Stimulated activated CD8-positive, alpha-beta memory T cell treated with anti-CD3 and anti-CD28 coated beads, Interleukin-12 subunit alpha, Interleukin-12 subunit beta, amount 100 ng/mL, for 1 hour (primary cell): ENCODE measurements around the gene ZSCAN10.

Experiments used
- DNase-seq: peaks from one replicate; pipeline ENCODE4 v3.0.0-alpha.2; 2020; ENCODE audit warnings: low read depth

The ZSCAN10 gene

DNA sequence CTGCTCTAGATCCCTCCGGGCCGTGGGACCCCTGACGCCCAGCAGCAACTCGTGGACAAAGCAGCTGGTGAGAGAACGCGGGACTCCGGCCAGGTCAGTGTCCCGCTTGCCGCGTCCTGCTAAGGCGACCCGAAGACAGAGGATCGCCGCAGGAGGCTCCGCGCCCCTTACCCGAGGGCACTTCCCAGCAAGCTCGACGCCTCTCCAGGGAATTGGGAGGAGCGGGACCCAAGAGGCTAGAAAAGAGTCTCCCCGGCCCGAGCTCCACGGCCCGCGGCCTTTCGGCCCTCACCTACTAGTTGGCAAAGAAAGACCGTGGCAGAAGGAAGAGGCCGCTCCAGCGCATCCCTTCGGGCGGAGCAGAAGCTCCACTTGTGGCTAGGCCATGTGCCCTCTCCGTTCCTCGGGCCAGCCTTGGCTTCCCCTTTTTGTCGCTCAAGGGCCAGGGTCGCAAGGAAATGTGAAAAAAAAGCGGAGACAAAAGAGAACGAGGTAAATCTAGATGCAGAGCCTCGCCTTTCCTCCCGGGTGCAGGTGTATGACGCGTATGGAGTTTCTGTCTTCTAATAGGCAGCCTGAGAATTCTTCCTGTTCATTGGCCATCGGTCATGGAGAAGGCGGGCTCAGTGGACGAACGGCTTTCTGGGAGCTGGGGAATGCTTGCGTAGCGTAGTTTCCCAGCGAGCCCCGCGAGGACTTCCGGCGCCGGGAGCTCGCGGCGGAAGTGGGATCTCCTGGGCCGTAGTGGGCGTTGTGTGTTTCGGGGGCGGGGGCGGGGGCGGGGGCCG lies 35.4 kb upstream of the ZSCAN10 start, which contains the start of gene ZNF213:
TSS of gene ZNF213 (plus strand) at position 692 of the 788 bp plus-strand sequence. CDS start 2,252 bp downstream, outside the sequence.
- DNase-seq, result peak; percentile 88

DNA sequence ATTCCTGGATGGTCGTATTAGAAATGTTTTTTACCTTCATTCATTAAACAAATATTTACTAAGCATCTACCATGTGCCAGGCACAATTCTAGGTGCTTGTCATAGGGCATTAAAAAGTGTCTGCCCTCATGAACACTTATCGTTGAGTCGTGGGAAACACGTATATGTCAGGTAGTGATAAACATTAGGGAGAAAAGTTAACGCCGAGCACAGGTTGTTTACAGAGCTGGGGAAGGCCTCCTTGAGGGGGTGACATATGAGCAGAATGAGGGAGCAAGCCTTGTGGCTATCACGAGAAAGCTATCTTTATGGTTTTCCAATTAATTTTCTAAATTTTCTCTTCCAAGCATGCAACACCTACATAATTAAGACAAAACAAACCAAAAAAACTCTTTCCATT lies 34.8 kb upstream of the ZSCAN10 start:
- no peak for DNase-seq

DNA sequence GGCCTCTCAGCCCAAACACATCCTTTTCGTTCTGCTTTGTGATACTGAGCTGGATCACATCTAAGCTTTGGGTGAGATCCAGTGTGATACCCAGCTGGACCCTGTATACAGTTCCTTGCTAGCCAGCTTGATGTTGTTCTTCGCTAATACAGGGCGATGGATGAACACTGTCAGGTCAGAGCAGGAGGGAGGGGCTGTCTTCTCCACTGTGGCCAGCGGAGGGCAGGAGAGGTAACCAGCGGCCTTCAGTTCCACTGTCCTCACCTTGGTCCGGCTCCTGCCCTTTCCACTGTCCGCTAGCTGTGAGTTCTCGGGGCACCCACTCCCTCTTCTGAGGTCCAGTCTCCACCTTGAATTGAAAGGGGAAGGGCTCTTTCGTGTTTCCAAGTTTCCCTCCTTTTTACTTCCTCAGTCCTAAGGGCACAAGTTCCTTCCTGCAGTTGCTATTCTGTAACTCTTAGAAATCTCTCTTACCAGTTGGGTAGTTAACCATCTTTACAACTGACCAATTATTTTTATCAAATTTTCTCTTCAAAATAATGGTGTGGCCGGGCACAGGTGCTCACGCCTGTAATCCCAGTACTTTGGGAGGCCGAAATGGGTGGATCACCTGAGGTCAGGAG lies 32.8 kb upstream of the ZSCAN10 start:
- no peak for DNase-seq

DNA sequence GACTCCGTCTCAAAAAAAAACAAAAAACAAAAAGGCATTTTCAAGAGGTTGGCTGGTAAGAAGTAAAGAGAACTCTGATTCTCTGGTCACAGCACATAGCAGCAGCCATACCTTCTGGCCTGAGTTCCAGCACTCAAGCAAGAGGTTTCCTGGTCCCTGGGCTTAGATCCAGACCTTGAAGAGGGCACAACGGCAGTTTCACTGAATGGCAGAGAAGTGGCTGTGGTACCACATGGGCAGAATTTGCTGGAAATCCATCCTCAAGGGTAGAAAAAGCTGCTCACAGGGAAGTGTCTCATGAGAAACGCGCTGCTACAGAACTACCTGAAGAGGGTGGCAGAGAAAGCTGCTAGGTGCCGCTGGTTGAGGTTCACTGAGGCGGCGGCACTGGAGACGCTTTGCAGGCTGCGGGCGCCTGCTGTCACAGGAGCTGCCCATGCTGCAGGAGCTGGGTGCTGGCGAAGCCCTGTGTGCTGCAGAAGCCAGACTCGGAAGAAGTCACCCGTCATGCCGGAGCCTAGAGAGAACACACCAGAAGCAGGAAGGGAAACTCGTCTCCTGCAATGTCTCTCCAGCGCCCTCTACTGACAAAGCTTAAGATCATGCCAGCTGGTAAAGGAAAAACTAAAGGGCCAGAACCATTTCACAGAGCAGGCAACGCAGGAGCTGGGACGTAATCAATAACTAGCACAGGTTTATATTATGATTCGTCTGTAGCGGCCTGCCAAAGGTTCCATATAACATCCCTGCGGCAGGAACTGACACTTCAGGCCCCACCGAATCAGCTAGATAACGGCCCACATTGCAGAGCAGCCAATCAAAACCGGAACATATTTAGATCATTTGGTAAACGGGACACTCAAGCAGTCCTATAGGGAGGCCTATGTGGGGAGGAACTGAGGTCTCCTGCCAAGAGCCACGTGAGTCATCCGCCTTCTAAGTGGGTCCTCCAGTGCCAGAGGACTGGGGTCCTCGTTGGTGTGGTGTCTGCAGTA lies 30.3 kb upstream of the ZSCAN10 start:
- peak; percentile 61 for DNase-seq

DNA sequence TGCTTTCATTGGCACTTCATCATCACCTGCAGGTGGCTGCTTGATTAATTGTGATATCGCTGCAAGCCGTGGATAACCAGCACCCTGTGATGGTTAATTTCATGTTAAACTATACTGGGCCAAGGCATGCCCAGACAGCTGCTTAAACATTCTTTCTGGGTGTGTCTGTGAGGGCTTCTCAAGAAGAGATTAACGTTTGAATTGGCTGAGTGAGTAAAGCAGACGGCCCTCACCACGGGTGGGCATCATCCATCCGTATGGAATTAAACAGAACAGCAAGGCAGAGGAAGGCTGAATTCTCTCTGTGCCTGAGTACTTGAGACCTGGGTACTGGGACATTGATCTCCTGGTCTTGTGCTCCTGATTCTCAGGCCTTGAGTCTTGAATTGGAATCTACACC lies 28.7 kb upstream of the ZSCAN10 start:
- DNase-seq, result no peak

DNA sequence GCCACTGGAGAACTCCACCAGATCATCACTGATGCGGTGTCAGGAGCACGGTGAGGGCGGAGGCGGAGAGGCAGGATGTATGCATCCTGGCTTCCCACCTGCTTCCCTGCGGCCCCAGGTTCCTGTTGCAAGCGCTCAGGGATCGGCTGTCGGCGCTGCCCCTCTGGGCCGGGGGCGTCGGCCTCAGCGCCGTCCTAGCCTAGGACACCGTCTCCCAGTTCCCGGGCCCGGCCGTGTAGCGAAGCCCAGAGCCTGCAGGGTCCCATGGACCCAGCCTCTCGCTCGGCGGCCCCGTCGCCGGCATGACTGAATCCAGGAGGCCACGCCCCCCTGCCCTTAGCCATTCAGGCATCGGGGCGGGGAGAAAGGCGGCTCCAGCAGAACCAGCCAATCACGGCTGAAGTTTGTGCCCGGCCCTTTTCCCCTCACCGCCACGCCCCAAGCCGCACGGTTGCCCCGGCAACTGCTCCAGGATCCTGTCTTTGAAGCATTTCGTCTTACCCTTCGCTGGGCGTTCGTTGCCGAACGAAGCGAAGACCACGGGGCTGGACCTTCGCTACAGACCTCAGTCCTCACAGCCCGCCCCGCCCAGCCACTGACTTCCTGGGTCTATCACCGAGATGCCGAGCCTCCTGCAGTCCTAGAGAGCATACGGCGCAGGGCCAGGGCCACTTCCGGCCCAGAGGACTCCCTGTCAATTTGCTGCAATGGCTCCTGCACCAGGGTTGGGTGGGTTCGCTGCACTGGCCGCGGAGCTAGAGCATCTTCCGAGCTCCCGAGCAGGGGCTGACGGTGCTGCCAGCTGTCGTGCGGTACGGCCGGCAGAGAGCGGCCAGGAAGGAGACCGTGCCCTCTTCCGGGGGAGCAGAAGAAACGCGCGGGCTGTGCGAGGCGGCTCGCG lies 25.1 kb upstream of the ZSCAN10 start:
- DNase-seq, result peak; percentile 96

DNA sequence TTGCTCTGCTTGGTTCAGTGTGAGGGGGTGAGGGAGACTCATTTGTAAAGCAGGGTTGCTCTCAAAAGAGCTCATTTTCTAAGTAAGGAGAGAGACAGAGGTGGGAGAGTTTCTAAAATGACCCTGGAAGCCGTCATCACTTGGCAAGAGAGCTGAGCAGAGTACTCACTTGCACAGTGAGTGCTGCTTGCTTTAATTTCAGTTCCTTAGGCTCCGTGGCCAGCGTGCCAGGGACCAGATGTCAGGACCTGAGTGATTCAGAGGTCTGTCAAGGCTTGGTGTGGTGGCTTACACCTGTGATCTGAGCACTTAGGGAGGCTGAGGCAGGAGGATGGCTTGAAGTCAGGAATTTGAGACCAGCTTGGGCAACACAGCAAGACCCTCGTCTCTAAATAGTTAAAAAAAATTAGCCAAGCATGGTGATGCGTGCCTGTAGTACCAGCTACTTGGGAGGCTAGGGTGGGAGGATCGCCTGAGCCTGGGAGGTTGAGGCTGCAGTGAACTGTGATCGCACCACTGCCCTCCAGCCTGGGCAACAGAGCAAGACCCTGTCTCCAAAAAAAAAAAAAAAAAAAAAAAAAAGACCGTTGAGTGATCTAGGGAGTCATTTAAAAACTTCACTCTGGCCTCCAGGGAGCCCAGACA lies 24.0 kb upstream of the ZSCAN10 start:
- no peak for DNase-seq

DNA sequence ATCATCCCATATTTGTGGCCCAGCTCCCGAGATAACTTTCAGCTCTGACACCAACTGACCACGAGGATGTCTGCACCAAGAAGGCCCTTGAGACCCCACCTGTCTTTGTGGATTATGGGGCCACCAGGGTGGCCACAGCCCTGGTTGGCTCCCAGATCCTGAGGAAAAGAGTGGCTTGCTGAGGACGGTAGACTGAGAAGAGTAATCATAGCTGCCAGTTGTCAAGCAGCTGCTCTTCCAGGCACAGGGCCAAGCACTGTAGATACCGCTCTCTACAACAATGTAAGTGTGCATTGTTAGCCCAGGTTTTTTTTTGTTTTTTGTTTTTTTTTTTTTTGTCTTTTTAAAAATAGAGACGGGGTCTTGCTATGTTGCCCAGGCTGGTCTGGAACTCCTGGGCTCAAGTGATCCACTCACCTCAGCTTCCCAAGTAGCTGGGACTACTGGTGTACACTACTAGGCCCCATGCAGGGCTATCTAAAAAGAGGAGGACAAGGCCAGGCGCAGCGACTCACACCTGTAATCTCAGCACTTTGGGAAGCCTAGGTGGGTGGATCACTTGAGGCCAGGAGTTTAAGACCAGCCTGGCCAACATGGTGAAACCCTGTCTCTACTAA lies 22.9 kb upstream of the ZSCAN10 start:
- DNase-seq, result no peak

DNA sequence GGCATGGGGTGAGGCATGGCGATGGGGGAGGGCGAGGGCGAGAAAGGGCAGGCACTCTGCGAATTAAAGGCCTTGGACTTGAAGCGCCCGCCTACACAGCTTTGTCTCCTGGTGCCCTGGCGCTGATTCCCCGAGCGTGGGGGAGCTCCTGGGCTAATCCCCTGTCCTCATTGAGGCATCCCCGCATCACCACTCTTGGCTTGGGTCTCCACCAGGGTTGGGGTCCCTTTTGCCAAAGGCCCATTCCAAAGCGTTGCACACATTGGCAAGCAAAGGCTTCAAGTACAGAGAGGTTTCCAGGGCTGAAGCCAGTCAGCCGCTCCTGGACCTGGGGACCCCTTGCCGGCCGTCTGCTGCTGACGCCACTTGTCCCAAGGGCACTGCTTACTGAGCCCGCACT lies 21.3 kb upstream of the ZSCAN10 start:
- DNase-seq, result no peak

DNA sequence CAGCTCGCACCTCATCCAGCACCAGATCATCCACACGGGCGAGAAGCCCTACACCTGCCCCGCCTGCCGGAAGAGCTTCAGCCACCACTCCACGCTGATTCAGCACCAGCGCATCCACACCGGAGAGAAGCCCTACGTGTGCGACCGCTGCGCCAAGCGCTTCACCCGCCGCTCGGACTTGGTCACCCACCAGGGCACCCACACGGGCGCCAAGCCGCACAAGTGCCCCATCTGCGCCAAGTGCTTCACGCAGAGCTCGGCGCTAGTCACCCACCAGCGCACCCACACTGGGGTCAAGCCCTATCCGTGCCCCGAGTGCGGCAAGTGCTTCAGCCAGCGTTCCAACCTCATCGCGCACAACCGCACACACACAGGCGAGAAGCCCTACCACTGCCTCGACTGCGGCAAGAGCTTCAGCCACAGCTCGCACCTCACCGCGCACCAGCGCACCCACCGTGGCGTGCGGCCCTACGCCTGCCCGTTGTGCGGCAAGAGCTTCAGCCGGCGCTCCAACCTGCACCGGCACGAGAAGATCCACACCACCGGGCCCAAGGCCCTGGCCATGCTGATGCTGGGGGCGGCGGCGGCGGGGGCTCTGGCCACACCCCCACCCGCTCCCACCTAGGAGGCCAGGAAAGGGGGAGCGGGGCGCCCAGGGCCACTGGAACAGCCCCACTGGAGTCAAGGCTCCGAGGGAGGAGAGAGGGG lies 20.8 kb upstream of the ZSCAN10 start:
- no peak for DNase-seq

DNA sequence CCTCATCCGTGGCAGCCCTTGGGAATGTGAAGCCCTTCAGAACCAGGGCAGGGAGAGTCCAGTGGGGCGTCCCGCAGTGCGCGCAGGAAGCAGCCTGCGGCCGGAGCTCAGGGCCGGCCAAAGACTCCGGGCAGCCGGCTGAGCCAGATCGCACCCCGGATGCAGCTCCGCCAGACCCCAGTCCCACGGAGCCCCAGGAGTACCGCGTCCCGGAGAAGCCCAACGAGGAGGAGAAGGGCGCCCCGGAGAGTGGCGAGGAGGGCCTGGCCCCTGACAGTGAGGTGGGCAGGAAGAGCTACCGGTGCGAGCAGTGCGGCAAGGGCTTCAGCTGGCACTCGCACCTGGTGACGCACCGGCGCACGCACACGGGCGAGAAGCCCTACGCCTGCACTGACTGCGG lies 20.2 kb upstream of the ZSCAN10 start:
- no peak for DNase-seq

DNA sequence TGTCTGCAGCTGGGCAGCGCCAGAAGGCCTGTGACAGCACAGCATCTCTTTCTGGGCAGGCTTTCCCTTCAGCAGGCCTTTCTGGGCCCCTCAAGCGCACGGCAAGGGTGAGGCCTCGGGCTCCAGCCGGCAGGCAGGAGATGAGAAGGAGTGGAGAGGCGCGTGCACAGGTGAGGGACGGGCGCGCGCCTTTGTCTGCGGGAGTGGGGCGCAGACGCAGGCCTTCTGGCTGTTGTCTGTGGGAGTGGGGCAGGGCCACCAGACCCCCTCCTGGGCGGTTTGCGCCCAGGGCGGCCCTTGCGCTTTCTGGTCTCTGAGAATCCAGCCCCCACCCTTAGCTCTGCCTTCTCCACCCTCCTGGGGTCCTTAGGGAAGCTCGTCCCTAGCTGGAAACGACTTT lies 19.8 kb upstream of the ZSCAN10 start:
- no peak for DNase-seq

DNA sequence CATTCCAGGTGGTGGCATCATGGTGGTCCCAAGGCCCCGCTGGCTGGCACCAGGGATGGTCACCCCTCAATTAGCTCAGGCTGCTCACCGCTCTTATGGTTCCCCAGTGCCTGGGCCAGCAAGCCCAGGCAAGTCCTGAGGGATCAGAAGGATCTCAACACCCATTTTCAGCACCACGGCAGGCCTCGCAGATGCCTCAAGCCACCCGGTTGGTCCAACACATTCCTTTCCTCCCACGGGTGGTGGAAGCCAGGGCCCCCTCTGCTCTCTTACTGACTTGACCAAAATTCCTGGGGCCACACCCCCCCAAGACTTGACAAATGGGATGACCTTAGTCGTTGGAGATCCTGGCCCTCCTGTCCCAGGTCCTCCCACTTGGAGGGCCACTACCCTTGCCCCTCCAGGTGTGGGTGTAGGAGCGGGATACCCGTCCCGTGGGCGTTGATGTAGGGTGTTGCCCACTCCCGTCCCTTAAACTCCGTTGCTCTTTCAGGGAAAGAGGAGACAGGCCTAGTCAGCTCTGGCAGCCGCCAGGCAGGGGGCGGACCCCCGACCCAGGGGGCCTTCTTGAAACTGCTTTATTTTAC lies 19.2 kb upstream of the ZSCAN10 start:
- no peak for DNase-seq

DNA sequence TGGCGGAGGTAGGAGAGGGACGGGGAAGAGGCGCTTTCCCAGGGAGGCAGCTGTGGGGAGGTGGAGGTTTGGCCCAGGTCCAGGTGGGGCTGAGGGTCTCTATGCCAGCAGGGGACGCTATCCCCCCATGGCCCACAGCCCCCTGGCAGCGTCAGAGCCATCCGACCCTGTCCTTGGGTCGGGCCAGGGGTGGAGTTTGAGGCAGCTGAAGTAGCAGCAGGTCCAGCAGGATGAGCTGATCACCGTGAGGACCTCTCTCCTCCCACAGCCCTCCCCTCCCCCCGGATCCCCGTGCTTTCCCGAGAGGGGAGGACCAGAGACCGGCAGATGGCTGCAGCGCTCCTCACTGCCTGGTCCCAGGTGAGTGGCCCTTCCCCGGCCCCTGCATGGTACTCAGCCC lies 16.5 kb upstream of the ZSCAN10 start:
- DNase-seq, result no peak

DNA sequence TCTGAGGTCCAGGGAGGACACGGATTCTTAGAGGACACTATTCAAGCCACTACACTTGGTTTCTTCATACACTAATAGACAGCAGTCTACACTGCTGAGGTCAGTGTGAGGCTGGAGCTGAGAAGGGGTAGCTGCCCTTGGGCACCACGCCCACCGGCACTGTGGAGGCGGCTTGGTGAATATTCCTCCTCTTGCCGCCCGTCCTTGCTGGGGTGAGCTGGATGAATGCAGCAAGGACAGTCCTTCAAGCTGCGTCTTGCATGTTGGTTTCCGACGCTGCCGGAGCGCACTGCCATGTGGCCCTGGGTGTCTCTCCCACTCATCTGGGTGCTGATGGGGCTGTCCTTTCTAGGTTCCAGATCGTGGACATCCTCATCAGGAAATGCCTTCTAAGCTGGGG lies 15.9 kb upstream of the ZSCAN10 start:
- no peak for DNase-seq

DNA sequence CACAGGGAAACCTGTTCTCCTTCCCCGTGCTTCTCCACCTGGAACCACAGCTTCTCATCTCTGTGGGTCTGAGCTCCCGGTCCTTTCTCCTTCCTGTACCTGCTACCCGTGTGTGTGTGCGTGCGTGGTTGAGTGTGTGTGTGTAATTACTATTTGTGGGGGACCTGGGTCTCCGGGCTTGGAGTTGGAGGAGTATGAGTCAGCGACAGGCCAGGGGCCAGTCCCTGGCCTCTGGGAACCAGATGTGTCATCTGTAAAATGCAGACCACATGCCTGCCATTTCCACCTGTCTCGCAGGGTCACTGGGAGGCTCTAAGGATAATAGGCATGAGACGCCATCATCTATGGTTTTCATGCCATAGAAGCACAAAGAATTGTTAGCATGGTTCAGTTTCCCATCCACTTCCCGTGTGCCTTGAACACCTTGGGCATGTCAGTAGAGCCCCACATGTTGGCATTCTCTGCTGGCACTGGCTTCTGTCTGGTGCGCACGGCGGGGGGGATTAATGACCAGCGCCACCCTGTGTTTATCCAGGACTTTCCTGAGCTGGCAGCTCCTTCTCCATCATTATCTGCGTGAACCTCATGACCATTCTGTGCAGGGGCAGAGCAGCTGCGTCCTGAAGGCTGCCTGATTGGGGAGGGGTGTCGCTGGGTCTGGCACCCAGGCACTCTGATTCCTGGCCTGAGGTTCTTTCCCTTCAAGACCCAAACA lies 14.8 kb upstream of the ZSCAN10 start:
- DNase-seq, result no peak

DNA sequence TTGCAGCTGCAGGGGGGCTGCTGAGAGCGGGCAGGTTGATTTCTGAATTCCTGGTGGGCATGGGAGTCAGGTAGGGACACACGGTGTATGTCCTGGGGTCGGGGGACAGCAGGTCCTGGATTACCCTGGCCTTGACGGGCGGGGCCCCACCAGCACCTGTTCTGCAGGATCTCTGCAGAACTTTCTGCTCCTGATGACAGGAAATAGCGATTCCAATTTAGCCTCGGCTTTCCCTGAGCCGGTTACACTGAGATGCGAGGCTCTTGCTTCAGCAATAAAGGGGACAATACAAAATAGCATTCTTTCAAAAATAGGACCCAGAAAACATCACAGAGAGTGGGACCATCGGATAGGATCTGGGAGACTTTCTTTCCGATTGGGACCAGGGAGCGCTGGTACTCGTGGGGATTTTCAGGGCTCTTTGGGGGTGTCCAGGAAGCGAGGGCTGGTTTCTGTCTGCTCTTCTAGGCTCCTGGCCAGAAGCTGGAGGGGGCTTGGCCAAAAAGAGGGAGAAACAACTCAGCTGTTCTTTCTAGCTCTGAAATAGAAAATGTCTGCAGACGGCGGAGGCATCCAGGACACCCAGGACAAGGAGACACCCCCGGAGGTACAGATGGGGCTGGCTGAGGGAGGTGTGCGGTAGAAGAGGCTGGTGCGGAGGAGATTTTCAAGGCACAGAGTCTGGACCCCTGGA lies 13.9 kb upstream of the ZSCAN10 start:
- no peak for DNase-seq
